Measurements from ENCODE around the gene DRAP1.
A peak's percentile ranks its signal among the peaks of the same experiment; 100 is the strongest.

DRAP1 gene
- total RNA-seq = 34.7 to 62.9 (median 50.8) reads per million in 4 donors

- peak; percentile 98 to 100 (median 99) for DNase-seq
Observed at GRCh38 chr11:65919141-65919572, at the start of gene DRAP1. Gene DRAP1 (plus strand): TSS chr11:65919426. CDS start chr11:65919502, 76 bp downstream.

- DNase-seq = no peak
Observed at GRCh38 chr11:65869643-65870306, 49.5 kb upstream of the DRAP1 start.

- DNase-seq = no peak
Observed at GRCh38 chr11:65870307-65870658, 48.9 kb upstream of the DRAP1 start.

GRCh38 chr11:65870706-65871681 lies 48.2 kb upstream of the DRAP1 start:
- DNase-seq = no peak

GRCh38 chr11:65871811-65872548 lies 47.2 kb upstream of the DRAP1 start:
- DNase-seq = no peak

- no peak for DNase-seq
Observed at GRCh38 chr11:65872586-65873317, 46.5 kb upstream of the DRAP1 start, which contains the start of gene EFEMP2. Gene EFEMP2 (minus strand): TSS chr11:65872800. CDS start chr11:65872354, 446 bp downstream.

GRCh38 chr11:65873318-65874156 lies 45.7 kb upstream of the DRAP1 start:
- DNase-seq = peak; percentile 93 to 96 (median 94)

- peak in 1 of 5 donors; percentile 35 for DNase-seq
Observed at GRCh38 chr11:65879617-65880016, 39.6 kb upstream of the DRAP1 start, which contains the start of gene CTSW. Gene CTSW (plus strand): TSS chr11:65879837. CDS start chr11:65879855, 18 bp downstream.

- DNase-seq = no peak
Observed at GRCh38 chr11:65880027-65880426, 39.2 kb upstream of the DRAP1 start.

- no peak for DNase-seq
Observed at GRCh38 chr11:65880844-65881421, 38.3 kb upstream of the DRAP1 start.

- no peak for DNase-seq
Observed at GRCh38 chr11:65882120-65883057, 36.8 kb upstream of the DRAP1 start.

GRCh38 chr11:65883058-65883761 lies 36.0 kb upstream of the DRAP1 start:
- DNase-seq = no peak

GRCh38 chr11:65883786-65884715 lies 35.2 kb upstream of the DRAP1 start:
- DNase-seq = no peak

- peak; percentile 64 to 81 (median 75) for DNase-seq
Observed at GRCh38 chr11:65884716-65885092, 34.5 kb upstream of the DRAP1 start.

GRCh38 chr11:65885231-65885630 lies 34.0 kb upstream of the DRAP1 start:
- no peak for DNase-seq

- no peak for DNase-seq
Observed at GRCh38 chr11:65885808-65886536, 33.3 kb upstream of the DRAP1 start.
